Measurements from ENCODE around the gene CNTLN.

- TF ChIP-seq CTCF (conservative IDR thresholded peaks at IDR 0.05) (peak; percentile 90), ZFX (IDR thresholded peaks at IDR 0.05) (no peak)
Observed at GRCh38 chr9:17531642-17532254, 396.9 kb downstream of the CNTLN start.

Data from C4-2B (cell line).